ENCODE results near the gene HYAL3.

DNA sequence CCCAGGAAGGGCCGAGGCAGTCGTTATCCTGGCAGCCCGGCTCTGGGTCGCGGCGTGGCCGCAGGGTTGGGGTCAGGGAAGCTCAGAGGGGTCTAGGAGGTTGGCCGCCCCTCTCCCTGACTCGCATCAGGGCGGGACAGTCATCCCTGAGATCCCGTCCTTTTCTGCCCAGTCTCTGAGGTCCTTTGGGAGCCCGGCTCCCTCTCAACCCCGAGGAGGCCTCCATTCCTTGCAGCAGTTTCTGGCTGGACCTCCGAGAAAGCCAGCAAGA, 22.8 kb upstream of the HYAL3 start:
- TF ChIP-seq, protein P1, sequence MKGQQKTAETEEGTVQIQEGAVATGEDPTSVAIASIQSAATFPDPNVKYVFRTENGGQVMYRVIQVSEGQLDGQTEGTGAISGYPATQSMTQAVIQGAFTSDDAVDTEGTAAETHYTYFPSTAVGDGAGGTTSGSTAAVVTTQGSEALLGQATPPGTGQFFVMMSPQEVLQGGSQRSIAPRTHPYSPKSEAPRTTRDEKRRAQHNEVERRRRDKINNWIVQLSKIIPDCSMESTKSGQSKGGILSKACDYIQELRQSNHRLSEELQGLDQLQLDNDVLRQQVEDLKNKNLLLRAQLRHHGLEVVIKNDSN (CRISPR knock-in tag; IDR thresholded peaks at IDR 0.05), result no peak
- no peak for TF ChIP-seq FOXP1 (CRISPR knock-in tag; IDR thresholded peaks at IDR 0.05; ENCODE audit: borderline replicate concordance)
- TF ChIP-seq, protein P2, sequence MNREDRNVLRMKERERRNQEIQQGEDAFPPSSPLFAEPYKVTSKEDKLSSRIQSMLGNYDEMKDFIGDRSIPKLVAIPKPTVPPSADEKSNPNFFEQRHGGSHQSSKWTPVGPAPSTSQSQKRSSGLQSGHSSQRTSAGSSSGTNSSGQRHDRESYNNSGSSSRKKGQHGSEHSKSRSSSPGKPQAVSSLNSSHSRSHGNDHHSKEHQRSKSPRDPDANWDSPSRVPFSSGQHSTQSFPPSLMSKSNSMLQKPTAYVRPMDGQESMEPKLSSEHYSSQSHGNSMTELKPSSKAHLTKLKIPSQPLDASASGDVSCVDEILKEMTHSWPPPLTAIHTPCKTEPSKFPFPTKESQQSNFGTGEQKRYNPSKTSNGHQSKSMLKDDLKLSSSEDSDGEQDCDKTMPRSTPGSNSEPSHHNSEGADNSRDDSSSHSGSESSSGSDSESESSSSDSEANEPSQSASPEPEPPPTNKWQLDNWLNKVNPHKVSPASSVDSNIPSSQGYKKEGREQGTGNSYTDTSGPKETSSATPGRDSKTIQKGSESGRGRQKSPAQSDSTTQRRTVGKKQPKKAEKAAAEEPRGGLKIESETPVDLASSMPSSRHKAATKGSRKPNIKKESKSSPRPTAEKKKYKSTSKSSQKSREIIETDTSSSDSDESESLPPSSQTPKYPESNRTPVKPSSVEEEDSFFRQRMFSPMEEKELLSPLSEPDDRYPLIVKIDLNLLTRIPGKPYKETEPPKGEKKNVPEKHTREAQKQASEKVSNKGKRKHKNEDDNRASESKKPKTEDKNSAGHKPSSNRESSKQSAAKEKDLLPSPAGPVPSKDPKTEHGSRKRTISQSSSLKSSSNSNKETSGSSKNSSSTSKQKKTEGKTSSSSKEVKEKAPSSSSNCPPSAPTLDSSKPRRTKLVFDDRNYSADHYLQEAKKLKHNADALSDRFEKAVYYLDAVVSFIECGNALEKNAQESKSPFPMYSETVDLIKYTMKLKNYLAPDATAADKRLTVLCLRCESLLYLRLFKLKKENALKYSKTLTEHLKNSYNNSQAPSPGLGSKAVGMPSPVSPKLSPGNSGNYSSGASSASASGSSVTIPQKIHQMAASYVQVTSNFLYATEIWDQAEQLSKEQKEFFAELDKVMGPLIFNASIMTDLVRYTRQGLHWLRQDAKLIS (CRISPR knock-in tag; IDR thresholded peaks at IDR 0.05; ENCODE audit: borderline replicate concordance), result no peak
- TF ChIP-seq, protein P3, sequence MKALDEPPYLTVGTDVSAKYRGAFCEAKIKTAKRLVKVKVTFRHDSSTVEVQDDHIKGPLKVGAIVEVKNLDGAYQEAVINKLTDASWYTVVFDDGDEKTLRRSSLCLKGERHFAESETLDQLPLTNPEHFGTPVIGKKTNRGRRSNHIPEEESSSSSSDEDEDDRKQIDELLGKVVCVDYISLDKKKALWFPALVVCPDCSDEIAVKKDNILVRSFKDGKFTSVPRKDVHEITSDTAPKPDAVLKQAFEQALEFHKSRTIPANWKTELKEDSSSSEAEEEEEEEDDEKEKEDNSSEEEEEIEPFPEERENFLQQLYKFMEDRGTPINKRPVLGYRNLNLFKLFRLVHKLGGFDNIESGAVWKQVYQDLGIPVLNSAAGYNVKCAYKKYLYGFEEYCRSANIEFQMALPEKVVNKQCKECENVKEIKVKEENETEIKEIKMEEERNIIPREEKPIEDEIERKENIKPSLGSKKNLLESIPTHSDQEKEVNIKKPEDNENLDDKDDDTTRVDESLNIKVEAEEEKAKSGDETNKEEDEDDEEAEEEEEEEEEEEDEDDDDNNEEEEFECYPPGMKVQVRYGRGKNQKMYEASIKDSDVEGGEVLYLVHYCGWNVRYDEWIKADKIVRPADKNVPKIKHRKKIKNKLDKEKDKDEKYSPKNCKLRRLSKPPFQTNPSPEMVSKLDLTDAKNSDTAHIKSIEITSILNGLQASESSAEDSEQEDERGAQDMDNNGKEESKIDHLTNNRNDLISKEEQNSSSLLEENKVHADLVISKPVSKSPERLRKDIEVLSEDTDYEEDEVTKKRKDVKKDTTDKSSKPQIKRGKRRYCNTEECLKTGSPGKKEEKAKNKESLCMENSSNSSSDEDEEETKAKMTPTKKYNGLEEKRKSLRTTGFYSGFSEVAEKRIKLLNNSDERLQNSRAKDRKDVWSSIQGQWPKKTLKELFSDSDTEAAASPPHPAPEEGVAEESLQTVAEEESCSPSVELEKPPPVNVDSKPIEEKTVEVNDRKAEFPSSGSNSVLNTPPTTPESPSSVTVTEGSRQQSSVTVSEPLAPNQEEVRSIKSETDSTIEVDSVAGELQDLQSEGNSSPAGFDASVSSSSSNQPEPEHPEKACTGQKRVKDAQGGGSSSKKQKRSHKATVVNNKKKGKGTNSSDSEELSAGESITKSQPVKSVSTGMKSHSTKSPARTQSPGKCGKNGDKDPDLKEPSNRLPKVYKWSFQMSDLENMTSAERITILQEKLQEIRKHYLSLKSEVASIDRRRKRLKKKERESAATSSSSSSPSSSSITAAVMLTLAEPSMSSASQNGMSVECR (CRISPR knock-in tag; IDR thresholded peaks at IDR 0.05; ENCODE audit: borderline replicate concordance), result no peak
- TF ChIP-seq, protein P4, sequence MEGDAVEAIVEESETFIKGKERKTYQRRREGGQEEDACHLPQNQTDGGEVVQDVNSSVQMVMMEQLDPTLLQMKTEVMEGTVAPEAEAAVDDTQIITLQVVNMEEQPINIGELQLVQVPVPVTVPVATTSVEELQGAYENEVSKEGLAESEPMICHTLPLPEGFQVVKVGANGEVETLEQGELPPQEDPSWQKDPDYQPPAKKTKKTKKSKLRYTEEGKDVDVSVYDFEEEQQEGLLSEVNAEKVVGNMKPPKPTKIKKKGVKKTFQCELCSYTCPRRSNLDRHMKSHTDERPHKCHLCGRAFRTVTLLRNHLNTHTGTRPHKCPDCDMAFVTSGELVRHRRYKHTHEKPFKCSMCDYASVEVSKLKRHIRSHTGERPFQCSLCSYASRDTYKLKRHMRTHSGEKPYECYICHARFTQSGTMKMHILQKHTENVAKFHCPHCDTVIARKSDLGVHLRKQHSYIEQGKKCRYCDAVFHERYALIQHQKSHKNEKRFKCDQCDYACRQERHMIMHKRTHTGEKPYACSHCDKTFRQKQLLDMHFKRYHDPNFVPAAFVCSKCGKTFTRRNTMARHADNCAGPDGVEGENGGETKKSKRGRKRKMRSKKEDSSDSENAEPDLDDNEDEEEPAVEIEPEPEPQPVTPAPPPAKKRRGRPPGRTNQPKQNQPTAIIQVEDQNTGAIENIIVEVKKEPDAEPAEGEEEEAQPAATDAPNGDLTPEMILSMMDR (IDR thresholded peaks at IDR 0.05), result no peak
- TF ChIP-seq, protein P5, sequence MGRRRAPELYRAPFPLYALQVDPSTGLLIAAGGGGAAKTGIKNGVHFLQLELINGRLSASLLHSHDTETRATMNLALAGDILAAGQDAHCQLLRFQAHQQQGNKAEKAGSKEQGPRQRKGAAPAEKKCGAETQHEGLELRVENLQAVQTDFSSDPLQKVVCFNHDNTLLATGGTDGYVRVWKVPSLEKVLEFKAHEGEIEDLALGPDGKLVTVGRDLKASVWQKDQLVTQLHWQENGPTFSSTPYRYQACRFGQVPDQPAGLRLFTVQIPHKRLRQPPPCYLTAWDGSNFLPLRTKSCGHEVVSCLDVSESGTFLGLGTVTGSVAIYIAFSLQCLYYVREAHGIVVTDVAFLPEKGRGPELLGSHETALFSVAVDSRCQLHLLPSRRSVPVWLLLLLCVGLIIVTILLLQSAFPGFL (CRISPR knock-in tag; IDR thresholded peaks at IDR 0.05; ENCODE audit: borderline replicate concordance), result no peak
